Measurements from ENCODE around the gene C1QL2.

C1QL2 gene

DNA sequence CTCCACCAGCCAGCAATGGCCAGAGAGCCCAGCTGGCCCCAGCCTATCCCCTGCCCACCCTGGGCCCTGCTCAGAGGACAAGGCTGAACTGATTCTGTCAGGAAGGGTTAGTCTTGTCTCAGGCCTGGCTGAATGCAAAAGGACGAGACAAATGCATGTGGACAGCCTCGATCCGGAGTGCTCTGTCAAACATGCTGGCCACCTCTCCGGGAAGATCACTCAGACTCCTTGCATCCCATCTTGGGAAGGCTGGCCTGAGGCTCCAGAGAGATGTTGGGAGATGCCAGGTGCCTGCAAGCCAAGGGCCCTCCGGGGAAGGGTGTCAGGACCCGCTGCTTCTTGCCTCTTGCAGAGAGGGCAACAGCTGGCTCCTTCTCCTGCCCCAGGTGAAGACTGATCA is 20.2 kb upstream of the C1QL2 start:
- DNase-seq: no peak

DNA sequence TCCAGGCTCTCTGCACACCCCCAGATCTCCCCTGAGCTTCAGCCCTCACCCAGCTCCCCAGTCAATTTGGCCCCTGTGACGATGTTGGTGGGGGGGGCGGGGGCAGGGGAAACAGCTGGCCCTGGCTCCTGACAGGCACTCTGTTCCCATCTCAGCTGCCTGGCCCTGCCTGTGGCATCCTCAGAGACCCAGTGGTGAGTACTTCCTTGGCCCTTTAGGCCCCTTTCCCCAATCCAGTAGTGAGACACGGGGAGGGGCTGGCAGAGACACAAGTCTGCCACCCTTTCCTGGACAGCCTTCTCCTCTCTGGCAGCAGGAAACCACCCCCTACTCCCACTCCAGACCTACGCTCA is 19.3 kb upstream of the C1QL2 start:
- DNase-seq: no peak

DNA sequence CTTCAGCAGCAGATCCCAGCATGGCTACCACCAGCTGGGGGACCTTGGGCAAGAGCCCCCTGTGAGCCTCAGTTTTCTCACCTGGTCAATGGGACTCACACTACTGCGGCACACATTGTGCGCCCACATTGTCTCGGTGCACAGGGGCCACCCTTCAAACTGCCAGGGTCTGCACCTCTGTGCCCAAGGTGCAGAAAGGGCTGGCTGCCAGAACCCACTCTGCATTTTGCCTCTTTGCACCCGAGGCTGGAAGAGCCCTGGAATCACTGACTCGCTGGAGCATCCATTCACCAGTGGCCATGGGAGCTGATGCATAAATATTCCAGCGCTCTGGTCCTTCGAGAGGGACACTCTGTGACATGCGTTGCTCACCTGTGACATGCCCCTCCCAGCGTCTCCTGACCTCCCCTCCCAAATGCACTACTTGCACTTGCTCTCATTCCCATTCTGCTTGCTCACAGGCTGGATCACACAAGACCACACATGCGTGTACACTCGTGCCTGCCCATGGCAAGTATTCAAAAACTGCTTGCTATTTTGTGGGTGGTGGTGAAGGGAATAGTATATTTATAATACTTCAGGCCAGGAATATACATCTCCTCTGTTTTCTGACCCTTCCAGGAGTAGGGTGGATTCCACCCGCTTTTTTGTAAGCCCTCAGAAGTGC is 18.8 kb upstream of the C1QL2 start:
- no peak for DNase-seq

DNA sequence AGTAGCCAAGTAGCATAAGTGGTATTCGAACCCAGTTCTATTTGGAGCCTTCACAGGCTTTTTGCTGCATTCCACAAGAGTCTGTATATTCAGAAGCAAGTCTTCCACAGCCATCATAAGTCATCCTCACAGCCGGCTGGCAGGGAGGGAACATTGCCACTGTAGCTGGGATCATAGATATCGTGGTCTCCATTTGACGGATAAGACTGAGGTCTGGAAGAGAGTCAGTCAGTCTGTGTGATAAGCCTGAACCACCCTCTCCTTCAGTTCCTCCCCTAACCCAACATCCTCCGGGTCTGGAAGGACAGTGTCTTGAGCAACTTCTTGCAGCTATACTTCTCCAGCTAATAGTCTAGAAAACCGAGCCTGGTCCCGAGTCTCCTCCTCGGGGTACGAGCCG is 17.0 kb upstream of the C1QL2 start:
- DNase-seq: no peak

DNA sequence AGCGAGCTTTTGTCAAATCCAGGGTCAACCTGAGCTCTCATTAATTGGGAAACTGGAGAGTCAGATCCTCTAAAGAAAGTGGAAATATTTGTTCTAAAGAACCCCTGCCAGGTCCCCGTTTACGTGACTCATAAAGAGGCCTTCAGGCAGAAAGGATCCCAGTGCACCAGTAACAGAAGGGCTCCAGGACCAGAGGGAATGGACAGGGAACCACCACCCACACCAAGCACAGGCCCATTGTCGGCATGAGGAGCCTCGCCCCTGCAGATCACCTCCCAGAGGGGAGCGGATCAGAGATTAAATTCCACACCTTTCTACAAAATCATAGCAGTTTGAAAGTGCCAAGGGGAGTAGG is 16.4 kb upstream of the C1QL2 start:
- no peak for DNase-seq

DNA sequence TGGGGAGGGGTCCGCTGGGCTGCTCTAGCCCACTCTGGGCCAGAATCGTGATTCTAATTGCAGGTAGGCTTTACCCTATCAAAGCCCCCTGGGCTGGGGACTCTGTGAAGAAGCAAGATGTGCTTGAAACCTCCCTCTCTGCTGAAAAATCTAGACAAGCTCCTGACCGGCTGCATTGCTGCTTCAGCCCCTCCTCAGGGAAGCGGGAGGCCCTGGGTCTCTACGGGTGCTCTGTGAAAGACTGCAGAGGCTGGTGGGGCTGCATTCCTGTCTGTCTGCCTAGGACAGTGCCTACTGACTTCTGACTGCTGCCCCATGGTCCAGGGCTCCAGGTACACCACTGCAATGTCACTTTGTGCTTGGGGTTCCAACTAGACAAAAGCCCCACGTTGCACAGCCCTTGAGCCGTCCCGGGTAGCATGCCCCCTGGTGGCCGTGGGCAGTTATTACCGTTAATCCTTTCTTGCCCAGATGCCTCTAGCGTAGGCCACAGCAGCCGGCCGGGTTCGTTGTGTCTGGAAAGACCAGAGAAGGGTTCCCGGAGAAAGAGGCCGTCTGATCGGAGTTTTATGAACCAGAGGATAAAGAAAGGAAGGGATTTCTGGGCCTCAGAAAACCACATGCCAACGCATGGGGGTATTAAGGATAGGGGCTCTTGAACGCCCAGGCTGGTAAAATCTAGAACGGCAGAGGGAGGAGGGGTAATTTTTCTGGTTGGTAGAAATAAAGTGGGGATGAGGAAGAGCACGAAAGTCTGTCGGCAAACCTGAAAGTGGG is 15.9 kb upstream of the C1QL2 start:
- peak; percentile 80 for DNase-seq

DNA sequence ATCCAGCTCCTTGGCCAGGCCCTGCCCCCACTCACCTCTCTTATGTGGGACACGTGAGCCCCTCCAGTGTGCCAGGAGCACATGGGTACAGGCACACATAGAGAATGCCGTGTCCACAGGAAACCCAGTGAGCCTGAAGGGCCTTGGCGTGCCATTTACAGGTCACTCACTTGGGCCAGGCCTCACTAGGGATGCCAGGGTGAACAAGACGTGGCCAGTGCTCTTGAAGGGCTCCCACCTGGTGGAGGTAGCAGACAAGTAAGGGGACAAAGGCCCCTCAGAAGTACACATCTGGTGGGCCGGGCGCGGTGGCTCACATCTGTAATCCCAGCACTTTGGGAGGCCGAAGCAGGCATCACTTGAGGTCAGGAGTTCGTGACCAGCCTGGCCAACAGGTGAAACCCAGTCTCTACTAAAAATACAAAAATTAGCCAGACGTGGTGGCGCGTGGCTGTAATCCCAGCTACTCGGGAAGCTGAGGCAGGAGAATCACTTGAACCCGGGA is 15.1 kb upstream of the C1QL2 start:
- no peak for DNase-seq

DNA sequence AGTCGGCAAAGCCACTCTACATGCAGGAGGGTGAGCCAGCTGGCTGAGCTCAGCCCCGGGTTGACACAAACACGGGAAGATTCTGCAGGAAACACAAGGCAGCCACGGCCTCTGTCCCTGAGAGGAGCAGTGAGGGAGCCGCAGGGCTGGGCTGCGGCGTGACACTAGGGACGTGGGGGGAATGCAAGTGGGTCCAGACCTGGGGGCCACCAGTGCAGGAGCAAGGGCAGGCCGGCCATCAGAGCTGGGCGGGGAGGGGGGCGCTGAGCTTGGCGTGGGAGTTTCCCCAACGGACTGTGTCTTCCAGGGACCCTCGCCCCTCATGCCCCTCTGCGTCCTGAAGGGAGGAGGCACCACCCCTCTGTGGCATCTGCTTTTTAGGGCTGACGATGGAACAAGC is 12.0 kb upstream of the C1QL2 start:
- no peak for DNase-seq

DNA sequence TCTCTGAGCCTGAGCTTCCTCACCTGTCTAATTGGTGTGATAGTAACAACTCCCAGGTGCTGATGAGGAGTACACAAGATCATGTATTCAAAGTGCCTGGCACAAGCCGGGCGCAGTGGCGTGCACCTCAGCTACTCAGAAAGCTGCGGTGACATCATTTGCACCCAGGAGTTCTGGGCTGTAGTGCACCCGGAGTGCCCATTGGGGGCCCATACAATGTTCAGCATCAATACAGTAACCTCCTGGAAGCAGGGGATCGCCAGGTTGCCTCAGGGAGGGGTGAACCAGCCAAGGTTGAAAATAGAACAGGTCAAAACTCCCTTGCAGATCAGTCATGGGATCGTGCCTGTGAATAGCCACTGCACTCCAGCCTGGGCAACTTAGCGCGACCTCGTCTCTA is 11.2 kb upstream of the C1QL2 start:
- DNase-seq: no peak

DNA sequence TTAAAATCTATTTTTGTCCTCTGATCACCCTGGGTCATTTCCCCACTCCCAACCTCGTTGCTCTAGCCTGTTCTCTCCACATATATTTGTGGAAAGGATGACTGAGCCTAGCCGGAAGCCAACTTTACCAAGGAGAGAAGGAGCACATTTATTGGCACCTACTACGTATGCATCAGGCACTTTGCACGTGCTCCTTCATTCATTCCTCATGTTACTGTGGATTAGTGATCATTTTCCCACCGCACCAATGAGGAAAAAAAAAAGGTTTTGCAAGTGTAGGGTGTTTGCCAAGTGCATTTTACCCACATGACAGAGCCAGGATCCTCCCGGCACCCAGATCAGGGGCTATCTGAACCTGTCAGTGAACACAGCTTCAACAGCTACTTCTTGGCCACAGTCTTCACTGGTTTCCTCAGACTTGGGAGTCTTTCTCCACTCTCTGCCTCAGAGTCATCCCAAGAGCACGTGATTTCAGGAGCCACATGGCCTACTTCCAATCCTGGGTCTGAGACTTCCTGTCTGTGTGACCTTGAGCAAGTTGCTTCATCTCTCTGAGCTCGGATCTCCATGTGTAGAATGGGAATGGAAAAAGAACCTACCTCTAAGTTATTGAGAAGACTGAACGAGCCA is 1.9 kb upstream of the C1QL2 start:
- DNase-seq: no peak

DNA sequence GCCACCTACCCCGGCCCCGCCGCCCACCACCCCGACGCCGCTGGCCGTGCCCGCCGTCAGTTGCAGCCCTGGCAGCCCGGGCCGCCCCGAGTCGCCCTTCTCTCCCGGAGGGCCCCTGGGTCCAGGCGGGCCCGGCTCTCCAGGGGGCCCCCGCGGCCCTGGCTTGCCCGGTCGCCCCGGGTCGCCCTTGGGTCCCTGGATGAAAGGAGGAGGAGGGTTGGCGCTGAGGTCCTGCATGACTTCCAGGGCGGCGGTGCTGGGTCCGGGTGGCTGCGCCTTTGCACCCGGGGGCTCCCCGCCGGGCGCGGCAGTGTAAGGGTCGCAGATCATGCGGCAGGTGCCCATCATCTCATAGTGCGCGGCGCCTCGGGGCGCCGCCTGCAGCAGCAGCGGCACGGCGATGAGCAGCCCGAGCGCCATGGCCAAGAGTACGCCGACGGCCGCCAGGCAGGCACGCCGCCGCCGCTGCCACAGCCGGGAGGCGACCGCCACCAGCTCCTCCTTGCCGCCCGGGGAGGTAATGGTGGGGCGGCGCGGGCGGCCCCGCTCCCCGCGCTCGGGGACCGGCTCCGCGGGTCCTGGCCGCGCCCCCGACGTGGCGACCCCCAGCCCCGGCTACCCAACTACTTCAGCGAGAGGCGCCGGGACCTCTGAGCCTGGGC is 570 bp downstream of the C1QL2 start:
- no peak for DNase-seq

DNA sequence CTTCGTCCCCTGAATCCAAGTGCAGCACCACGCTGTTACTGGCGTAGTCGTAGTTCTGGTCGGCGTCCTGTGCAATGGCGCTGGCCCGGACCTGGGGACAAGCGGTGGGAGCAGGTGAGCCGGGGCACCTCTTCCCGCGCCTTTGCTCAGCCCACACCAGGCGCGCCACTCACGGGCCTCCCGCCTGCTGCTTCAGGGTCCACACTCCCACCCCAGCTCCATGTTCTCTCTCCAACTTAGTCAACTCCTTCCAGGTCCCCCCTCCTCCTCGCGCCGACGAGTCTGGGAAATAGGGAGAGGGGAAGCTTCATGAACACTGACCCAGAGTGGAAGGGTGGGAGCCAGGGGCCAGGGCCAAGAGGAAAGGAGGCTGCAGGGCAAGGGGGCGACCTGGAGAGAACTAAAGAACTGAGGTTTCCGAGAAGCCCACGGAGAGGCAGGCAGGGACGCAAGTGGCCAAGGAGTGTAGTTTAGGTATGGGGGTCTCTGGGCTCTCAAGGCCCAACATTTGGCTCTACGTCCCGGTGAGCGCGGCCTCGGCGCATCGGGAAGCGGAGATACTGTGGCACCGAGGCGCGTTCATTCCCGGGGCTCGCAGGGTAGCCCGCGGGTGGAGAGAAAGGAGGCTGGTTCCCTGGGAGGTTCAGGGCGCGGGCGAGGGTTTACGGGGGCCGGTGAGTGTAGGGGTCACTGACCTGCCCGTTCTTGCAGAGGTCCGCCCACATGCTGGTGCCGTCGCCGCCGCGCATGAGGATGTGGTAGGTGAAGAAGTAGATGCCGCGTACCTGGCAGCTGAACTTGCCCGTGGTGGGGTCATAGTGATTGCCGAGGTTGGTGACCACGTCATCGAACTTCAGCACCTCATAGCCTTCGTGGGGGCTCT is 1.4 kb downstream of the C1QL2 start:
- DNase-seq: no peak

DNA sequence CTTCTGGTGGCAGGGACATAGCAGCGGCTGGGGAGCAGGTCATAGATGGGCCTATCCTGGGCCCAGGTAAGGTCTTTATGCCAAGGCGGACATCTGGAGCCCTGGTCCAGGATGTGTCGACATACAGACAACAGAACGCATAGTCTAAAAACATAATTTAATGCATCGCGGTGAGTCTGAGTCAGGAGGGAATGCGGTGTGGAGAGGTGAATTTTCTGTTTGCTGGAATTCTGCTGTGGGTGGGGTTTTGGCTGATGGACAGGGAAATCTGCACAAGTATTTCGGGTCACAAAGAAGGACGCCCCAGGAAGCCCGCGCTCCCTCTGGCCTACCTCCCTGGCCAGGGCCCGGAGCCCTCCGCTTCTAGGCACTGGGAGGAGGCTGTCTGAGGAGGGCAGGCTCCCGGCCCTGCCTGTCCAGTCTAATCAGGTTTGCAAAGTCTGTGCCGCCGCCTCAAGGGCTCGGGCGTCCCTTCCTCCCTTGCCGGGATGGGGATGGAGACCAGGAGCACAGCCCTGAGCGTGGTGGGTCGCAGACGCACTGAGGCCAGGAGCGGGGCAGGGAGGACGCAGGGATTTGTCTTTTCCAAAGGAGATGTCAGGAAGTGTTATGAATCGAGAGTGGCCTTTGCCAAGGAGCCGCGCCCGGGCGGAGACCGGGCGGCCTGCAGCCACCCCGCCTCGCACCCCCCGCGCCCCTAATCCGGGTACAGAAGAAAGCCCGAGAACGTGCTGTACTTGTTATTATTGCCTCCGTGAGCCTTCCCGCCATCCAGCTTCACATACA is 2.3 kb downstream of the C1QL2 start:
- peak; percentile 64 for DNase-seq

DNA sequence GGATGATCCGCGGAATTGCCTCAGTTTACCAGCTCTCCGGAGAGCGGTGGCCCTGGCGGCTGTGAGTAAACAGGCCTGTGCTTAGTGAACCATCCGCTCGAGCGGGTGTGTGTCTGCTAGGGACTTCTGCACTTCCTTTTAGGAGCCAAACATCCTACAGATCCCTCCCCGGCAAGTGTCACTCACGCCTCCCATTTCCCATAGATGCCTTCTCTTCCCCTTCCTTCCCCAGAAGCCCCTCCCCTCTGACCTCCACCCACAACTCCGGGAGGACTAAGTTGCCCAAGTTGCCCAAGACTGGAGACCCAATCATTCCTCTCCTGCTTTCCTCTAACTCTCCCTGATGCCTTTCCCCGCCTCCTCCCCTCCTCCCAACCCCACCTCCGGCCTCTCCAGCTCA is 2.9 kb downstream of the C1QL2 start:
- peak; percentile 93 for DNase-seq

DNA sequence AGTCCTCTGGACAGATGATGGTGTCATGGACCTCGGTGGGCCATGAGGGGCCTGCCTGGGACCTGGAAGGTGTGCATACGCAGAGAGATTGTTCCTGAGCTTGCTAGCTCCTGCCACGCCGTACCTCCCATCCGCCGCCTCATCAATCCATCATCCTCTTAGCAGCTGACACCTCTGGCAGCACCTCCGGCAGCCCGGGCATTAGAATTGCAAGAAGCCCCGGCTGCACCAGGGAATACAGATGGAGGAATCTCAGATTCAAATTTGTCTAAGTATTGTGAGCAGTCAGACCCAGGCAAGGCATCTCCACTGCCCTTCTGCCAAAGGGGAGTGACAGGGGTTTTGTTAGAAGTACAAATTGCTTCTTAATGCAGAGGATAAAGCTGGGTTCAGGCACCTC is 4.5 kb downstream of the C1QL2 start:
- DNase-seq: no peak

DNA sequence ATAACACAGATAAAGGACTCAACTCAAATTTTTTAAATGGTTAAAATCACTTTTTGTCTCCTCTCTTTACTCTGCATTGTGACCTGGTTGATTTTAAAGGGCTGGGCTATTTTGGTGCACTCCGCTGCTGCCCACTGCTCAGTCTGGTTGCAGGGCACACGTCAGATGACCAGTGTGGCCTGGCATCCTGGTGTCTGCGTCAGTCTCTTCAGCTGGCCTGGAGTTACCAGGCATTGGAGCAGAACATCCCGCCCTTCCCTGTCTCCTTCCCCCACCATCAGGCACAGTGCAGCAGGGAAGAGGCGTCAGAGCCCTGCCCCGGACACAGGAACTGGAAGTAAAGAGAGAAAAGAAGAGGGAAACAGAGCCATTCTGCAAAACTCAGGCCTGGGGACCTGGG is 8.9 kb downstream of the C1QL2 start:
- DNase-seq: no peak

DNA sequence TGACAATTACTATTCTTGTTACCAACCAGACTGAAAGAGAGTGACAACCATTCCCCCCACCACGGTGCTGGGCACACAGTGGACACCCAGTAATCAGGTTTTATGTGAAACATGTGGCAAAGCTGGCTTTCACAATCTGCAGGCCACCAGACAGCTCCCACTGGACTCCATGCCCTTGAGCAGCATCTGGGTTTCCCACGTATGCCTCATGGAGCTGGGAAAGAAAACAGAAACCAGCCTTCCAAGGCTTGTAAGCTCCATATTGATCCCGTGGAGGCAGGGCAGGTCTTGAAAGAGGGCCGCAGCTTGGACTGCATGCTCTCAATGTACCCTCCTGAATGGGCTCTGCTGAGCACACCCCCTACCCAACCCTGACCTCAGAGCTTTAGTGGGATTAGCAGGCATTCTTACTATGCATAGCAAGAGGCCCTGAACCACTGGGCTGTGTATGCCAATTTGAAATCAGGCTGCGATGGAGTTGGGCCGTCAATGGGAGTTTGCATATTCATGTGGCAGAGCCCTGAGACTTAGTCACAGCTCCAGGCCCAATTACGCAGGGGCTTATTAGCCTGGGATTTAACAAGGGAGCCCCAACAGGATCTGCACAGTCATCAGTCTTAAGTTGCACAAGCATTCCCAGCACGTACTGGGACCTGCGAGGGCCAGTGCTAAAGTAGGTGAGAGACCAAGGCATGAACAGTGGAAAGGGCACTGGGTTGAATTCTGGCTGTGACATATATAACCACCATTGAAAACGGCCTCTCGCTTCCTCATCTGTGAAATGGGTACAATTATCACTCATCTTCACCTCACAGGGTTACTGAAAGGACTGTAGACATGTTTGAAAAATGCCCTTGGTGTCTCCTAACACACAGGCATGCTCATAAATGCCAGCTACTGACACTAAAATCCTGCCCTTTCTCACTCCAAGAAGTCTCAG is 10.5 kb downstream of the C1QL2 start:
- DNase-seq: no peak

DNA sequence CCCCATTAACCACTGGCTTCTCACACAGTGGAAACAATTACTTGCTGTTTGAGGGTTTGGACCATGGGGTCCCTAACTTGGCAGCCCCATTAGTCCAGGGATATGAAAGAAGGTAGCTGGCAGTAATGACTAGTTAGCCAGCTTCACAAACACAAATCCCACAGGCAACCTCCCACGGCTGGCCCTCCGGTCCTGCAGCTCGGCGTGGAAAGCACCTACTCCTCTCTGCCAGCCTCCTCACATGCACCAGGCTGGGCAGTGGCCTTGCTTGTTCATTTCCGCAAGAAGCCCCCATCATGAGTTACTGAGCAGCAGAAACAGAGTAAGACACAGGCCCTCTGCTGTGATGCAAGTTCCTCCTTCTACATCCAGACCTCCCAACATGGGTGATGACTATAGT is 13.7 kb downstream of the C1QL2 start:
- no peak for DNase-seq

DNA sequence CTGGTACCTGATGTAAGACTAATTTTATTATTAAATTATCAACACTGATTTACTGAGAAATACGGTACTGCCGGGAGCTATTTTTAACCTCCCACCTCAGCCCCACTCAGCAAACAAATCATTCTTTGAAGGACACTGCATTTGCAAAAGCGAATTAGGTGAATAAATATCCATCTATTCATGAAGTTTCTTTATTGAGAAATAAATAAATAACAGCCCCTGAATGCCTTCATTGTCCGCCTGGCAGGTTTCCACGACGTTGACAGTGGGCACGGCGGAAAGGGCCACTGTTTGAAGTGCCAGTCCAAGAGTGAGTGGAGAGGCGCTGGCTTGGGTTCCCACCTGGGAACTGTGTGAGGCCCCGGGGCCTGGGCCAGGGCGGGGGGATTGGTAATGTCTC is 15.7 kb downstream of the C1QL2 start:
- no peak for DNase-seq

DNA sequence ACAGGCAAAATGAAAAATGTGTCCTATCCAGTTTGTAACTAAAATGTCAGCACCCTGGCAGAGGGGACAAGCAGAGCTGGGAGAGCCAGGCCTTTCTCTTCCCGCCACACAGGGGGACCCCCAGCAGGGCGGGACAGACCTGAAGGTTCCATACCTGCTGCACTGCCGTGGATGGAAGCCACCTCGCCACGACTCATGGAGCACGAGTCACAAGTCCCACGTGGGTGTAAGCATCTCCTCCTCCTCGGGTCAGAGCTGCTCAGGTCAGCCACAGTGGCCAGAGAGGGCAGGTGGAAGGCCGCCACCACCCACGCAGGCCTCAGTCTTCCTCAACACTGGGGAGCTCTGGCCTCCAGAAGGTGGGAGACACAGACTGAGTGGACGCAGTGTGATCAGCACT is 21.0 kb downstream of the C1QL2 start:
- peak; percentile 70 for DNase-seq

DNA sequence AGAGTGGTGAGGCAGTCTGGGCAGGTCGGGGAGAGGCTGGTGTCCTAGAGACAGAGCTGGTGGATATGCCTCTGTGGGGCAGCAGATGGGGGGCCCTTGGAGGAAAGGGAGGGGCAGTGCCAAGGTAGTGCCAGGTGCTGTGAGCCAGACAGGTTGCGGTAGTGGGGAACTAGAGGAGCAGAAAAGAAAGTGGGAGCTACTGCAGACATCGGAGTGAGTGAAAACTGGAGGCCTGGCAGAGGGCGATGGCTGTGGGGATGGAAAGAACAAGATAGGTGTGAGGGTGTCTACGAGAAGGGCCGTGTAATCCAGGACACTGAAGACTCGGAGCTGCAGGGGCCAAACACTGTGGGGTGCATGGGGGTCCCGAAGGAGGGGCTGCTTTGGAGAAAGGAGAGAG is 21.7 kb downstream of the C1QL2 start:
- no peak for DNase-seq
